Mesenchymal stem cell (in vitro differentiated cells and primary cell): ENCODE results near the gene MSRB3.
"Not testable (repeated sequence)": the region's sequence is repeated elsewhere in the genome, so short reads cannot be mapped to it uniquely, and the experiment has no call there.

Experiments used
- DNase-seq: peaks from one replicate; pipeline ENCODE4 v3.0.0-alpha.2; 2013
- H2AFZ ChIP-seq: one replicate; pipeline ENCODE4 v1.6.1; 2013; ENCODE audit warnings: low read depth, mild to moderate bottlenecking, control low read depth, inconsistent platforms, low read length, moderate library complexity
- H2AK5ac ChIP-seq: 2 replicates; pipeline ENCODE4 v1.6.1; 2013; ENCODE audit warnings: low read length, moderate library complexity, mild to moderate bottlenecking, inconsistent platforms; ENCODE audit not compliant: severe bottlenecking
- H2BK120ac ChIP-seq: one replicate; pipeline ENCODE4 v1.6.1; 2013; ENCODE audit warnings: low read depth, mild to moderate bottlenecking, inconsistent platforms, low read length, moderate library complexity
- H2BK12ac ChIP-seq, 2 experiments: one replicate each; pipeline ENCODE4 v1.6.1; 2013; ENCODE audit warnings: inconsistent platforms in 2 of 2, low read length in 2 of 2, mild to moderate bottlenecking in 2 of 2, moderate library complexity in 2 of 2, control low read depth in 1 of 2
- H2BK15ac ChIP-seq: one replicate; pipeline ENCODE4 v1.6.1; 2013; ENCODE audit warnings: mild to moderate bottlenecking, low read depth, inconsistent platforms; ENCODE audit not compliant: poor library complexity, severe bottlenecking
- H2BK5ac ChIP-seq: 2 replicates; pipeline ENCODE4 v1.6.1; 2013; ENCODE audit warnings: low read depth, mild to moderate bottlenecking, low read length, control low read depth, inconsistent platforms; ENCODE audit not compliant: poor library complexity, severe bottlenecking
- H3K14ac ChIP-seq, 2 experiments: one replicate each; pipeline ENCODE4 v1.6.1; 2013; ENCODE audit warnings: inconsistent platforms in 2 of 2, low read length in 2 of 2, control low read depth in 1 of 2, mild to moderate bottlenecking in 1 of 2, moderate library complexity in 1 of 2
- H3K18ac ChIP-seq, 2 experiments: one replicate each; pipeline ENCODE4 v1.6.1; 2013; ENCODE audit warnings: inconsistent platforms in 2 of 2, low read length in 2 of 2, control low read depth in 1 of 2, low read depth in 1 of 2, mild to moderate bottlenecking in 1 of 2
- H3K23ac ChIP-seq, 2 experiments: one replicate each; pipeline ENCODE4 v1.6.1; 2013; ENCODE audit warnings: inconsistent platforms in 2 of 2, low read length in 2 of 2, mild to moderate bottlenecking in 2 of 2, moderate library complexity in 2 of 2, control low read depth in 1 of 2
- H3K27ac ChIP-seq: 2 replicates; pipeline ENCODE4 v1.5.1; 2013; ENCODE audit warnings: mild to moderate bottlenecking, moderate library complexity, low read length, control low read depth, inconsistent platforms; ENCODE audit not compliant: poor library complexity, severe bottlenecking
- H3K27me3 ChIP-seq, 2 experiments: 2 replicates each; pipeline versions ENCODE4 v1.6.1 to v1.7.0; 2013; ENCODE audit warnings: low read length in 2 of 2, mild to moderate bottlenecking in 2 of 2, moderate library complexity in 2 of 2, control low read depth in 1 of 2, inconsistent platforms in 1 of 2; ENCODE audit not compliant: control insufficient read depth in 1 of 2, insufficient read depth in 1 of 2
- H3K36me3 ChIP-seq, 2 experiments: 2 replicates each; pipeline versions ENCODE4 v1.6.1 to v1.7.0; 2013; ENCODE audit warnings: low read length in 2 of 2, control low read depth in 1 of 2, inconsistent platforms in 1 of 2, low read depth in 1 of 2, mild to moderate bottlenecking in 1 of 2; ENCODE audit not compliant: insufficient read depth in 2 of 2, control insufficient read depth in 1 of 2
- H3K4ac ChIP-seq, 2 experiments: one replicate each; pipeline ENCODE4 v1.6.1; 2013; ENCODE audit warnings: inconsistent platforms in 2 of 2, low read length in 2 of 2, mild to moderate bottlenecking in 2 of 2, moderate library complexity in 2 of 2, control low read depth in 1 of 2, low read depth in 1 of 2
- H3K4me1 ChIP-seq: 2 replicates; pipeline ENCODE4 v1.6.1; 2013; ENCODE audit warnings: low read depth, low read length, control low read depth; ENCODE audit not compliant: control insufficient read depth, insufficient read depth
- H3K4me2 ChIP-seq: 2 replicates; pipeline ENCODE4 v1.6.1; 2013; ENCODE audit warnings: low read length, mild to moderate bottlenecking, inconsistent platforms; ENCODE audit not compliant: poor library complexity, severe bottlenecking
- H3K4me3 ChIP-seq, 2 experiments: 2 replicates each; pipeline versions ENCODE4 v1.5.1 to v1.7.0; 2013; ENCODE audit warnings: low read length in 2 of 2, mild to moderate bottlenecking in 2 of 2, control low read depth in 1 of 2, low read depth in 1 of 2; ENCODE audit not compliant: insufficient read depth in 1 of 2
- H3K79me1 ChIP-seq: replicated peaks from 2 replicates; pipeline ENCODE4 v1.6.1; 2013; ENCODE audit warnings: mild to moderate bottlenecking, control low read depth, low read length, inconsistent platforms; ENCODE audit not compliant: poor library complexity, severe bottlenecking
- H3K9ac ChIP-seq: 2 replicates; pipeline ENCODE4 v1.7.0; 2013; ENCODE audit warnings: mild to moderate bottlenecking, low read length, moderate library complexity
- H3K9me3 ChIP-seq: 2 replicates; pipeline ENCODE4 v1.7.0; 2013; ENCODE audit warnings: mild to moderate bottlenecking, low read length; ENCODE audit not compliant: control insufficient read depth
- H4K8ac ChIP-seq: one replicate; pipeline ENCODE4 v1.6.1; 2013; ENCODE audit warnings: inconsistent platforms, mild to moderate bottlenecking, low read length, moderate library complexity
- H4K91ac ChIP-seq: one replicate; pipeline ENCODE4 v1.6.1; 2013; ENCODE audit warnings: mild to moderate bottlenecking, low read length, inconsistent platforms
- WGBS: methylation state at CpG from one replicate; pipeline ENCODE4 v1.1.7; 2013; ENCODE audit warnings: mixed read lengths; 5-methylcytosine and 5-hydroxymethylcytosine counted together

MSRB3 gene

DNA sequence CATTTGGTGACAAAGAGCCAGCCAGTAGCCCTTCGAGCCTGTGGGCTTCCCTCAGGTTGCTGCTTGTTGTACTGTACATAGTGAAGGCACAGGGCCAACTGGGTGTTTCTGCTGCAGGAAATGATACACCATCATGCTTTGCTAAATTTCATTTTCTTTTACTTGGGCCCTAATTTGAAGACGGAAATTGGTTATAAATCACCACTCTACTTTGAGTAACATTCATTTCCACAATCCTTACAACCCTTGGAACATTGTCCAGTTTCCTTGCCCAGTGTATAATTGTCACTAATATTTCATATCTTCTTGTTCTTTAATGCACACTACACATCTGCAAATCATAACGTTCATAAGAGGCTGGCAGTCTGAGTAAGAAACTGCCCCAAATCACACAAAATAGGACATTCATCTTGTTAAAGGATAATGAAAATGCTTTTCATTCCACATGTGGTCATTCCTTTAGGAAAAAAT is 30.2 kb downstream of the MSRB3 start:
- Histone ChIP-seq H3K27me3 (no peaks in the 10 kb centered on the region), H4K8ac (peak overlapping the region; percentile 35), H3K4ac (no peak overlapping the region), H2AK5ac (peak overlapping the region; percentile 73), H3K14ac (no peak overlapping the region), H3K9me3 (no peaks in the 10 kb centered on the region), H3K4me3 (peak overlapping the region in 1 of 2 experiments; percentile 30), H4K91ac (peak overlapping the region; percentile 84), H2BK15ac (no peak overlapping the region), H3K18ac (peak overlapping the region; percentile 44 to 45), H3K4me2 (no peak overlapping the region), H3K9ac (peak overlapping the region; percentile 74), H3K79me1 (peaks cover 10% of the 10 kb centered on the region), H2BK12ac (peak overlapping the region; percentile 38 to 50), H2AFZ (no peak overlapping the region), H2BK5ac (no peak overlapping the region), H3K4me1 (peaks cover 6% of the 10 kb centered on the region), H3K27ac (peak overlapping the region; percentile 39), H3K36me3 (peaks cover 0 to 2% of the 10 kb centered on the region in 2 experiments), H2BK120ac (no peak overlapping the region), H3K23ac (no peak overlapping the region)
- 49% methylated on average over 1 of the region's 3 CpGs for WGBS
- DNase-seq = peak; percentile 28

- H3K4me2 ChIP-seq = no peak overlapping the region
- H3K27ac ChIP-seq = no peak overlapping the region
- peaks cover 0 to 2% of the 10 kb centered on the region in 2 experiments for H3K36me3 ChIP-seq
- no peak overlapping the region for H2BK12ac ChIP-seq
- no peaks in the 10 kb centered on the region for H3K27me3 ChIP-seq
- H3K4me1 ChIP-seq = peaks cover 4% of the 10 kb centered on the region
- peaks cover 2% of the 10 kb centered on the region for H3K79me1 ChIP-seq
- no peak overlapping the region for H4K8ac ChIP-seq
- WGBS = no CpG with 5 or more reads among the region's 1 CpG
- H2BK120ac ChIP-seq = no peak overlapping the region
- H2AK5ac ChIP-seq = no peak overlapping the region
- DNase-seq = no peak
- H3K4ac ChIP-seq = no peak overlapping the region
- H3K14ac ChIP-seq = no peak overlapping the region
- H3K9me3 ChIP-seq = no peaks in the 10 kb centered on the region
- no peak overlapping the region for H2AFZ ChIP-seq
- H3K18ac ChIP-seq = no peak overlapping the region
- H3K23ac ChIP-seq = no peak overlapping the region
- H2BK5ac ChIP-seq = no peak overlapping the region
- H2BK15ac ChIP-seq = no peak overlapping the region
- H3K4me3 ChIP-seq = no peak overlapping the region
- H4K91ac ChIP-seq = no peak overlapping the region
- no peak overlapping the region for H3K9ac ChIP-seq
These were observed 32.8 kb downstream of the MSRB3 start for GRCh38 chr12:65311260-65311659.

DNA sequence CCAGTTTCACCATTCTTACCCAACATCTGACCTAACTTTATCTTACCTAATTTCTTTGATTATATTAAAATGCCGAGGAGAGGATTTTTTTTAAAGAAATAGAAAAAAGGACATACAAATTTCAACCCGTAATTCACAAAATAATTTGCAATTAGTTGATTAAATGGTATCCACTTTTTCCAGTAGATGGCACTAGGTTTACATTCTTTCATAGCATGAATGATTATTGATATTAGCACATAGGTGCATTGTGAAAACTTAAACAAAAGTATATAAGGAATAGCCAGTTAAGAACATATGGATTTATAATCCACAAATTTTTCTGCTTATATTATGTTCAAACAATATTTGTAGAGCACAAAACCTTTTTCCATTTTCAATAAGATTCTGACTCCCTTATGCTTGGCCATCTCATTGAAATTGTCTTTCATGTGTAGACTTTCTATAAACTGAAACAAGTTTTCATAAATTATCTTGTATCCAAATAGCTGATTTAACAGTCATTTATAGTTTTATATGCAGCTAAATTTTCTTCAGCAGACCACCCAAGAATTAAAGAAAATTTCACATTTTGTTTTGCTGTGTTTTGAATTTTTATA is 35.3 kb downstream of the MSRB3 start:
- H3K27ac ChIP-seq = no peak overlapping the region
- no peak overlapping the region for H3K14ac ChIP-seq
- WGBS = no CpG with 5 or more reads among the region's 2 CpGs
- peaks cover 4% of the 10 kb centered on the region for H3K79me1 ChIP-seq
- H2BK5ac ChIP-seq = no peak overlapping the region
- peak overlapping the region; percentile 62 for H3K9ac ChIP-seq
- H3K9me3 ChIP-seq = no peaks in the 10 kb centered on the region
- H3K4me2 ChIP-seq = no peak overlapping the region
- peaks cover 0 to 2% of the 10 kb centered on the region in 2 experiments for H3K36me3 ChIP-seq
- peak; percentile 43 for DNase-seq
- H2BK15ac ChIP-seq = no peak overlapping the region
- H2AK5ac ChIP-seq = no peak overlapping the region
- H3K4ac ChIP-seq = no peak overlapping the region
- H2BK120ac ChIP-seq = no peak overlapping the region
- no peak overlapping the region for H3K18ac ChIP-seq
- H3K4me3 ChIP-seq = no peak overlapping the region
- H4K91ac ChIP-seq = no peak overlapping the region
- H4K8ac ChIP-seq = no peak overlapping the region
- no peak overlapping the region for H2BK12ac ChIP-seq
- H3K27me3 ChIP-seq = no peaks in the 10 kb centered on the region
- H3K23ac ChIP-seq = no peak overlapping the region
- no peak overlapping the region for H2AFZ ChIP-seq
- H3K4me1 ChIP-seq = no peaks in the 10 kb centered on the region

- not testable (repeated sequence) for H4K91ac ChIP-seq, H2BK120ac ChIP-seq, H3K27ac ChIP-seq, H3K27me3 ChIP-seq, H3K18ac ChIP-seq, H2BK5ac ChIP-seq, H3K4ac ChIP-seq, H3K4me3 ChIP-seq, H2BK15ac ChIP-seq, H3K9ac ChIP-seq, H2BK12ac ChIP-seq, DNase-seq, H3K79me1 ChIP-seq, H3K4me2 ChIP-seq, H3K9me3 ChIP-seq, H3K23ac ChIP-seq, H2AK5ac ChIP-seq, H3K14ac ChIP-seq, H4K8ac ChIP-seq, H2AFZ ChIP-seq, H3K4me1 ChIP-seq, H3K36me3 ChIP-seq
- 96% methylated on average over 9 of the region's 12 CpGs for WGBS
These were observed 36.8 kb downstream of the MSRB3 start for GRCh38 chr12:65315238-65315637.
